Heart left ventricle (tissue), 13 donors: ENCODE measurements around the gene C17orf107.

Source experiments
- POLR2A ChIP-seq, 2 donors: fragments of 450-650 bp; IDR thresholded peaks; one replicate each; pipeline ENCODE4 v1.6.1; 2017; ENCODE audit warnings: antibody characterized with exemption in 2 of 2, mild to moderate bottlenecking in 2 of 2, moderate library complexity in 2 of 2
- TF ChIP-seq, protein P1 (sequence below), 12 donors: fragments of 200-600 bp; sonication (generic) in 4 of 12; IDR thresholded peaks; one replicate each; pipeline versions ENCODE4 v1.5.0 to v1.8.0; 2018 to 2022; ENCODE audit warnings: antibody characterized with exemption in 12 of 12, mild to moderate bottlenecking in 5 of 12
- donor health status: ischemic (EF 13 %, LVEDD 7.1; RV severe dilation, severe dysfunction).
- donor health status: DM: no; HTN: yes; CAD: no.
- donor health status: DM: no; HTN: no; CAD: no.
- donor health status: ischemic (EF 25% LVEDD 6.9; RV normal size, moderate dysfunction).
- donor health status: ischemic (EF 25% LVEDD 5.7; RV mildly dilated, moderate dysfunction).
- donor health status: ischemic (EF 35%, LVEDD 5.7; RV mildly dilated, moderate dysfunction).
- donor health status: nonischemic (EF 11% LVEDD 7.7; RV severe dilation, severe dysfunction).
- donor health status: DM: yes; HTN: yes; CAD: no.
- donor health status: PGD.
- donor health status: ischemic (EF 29% LVEDD 5.4; RV normal size, mild dysfunction).
- donor health status: nonischemic (EF 23%, LVEDD 6.1; RV moderate dilation, normal function).

GRCh38 chr17:4946312-4946976 lies 47.1 kb downstream of the C17orf107 start:
- TF ChIP-seq, protein P1, sequence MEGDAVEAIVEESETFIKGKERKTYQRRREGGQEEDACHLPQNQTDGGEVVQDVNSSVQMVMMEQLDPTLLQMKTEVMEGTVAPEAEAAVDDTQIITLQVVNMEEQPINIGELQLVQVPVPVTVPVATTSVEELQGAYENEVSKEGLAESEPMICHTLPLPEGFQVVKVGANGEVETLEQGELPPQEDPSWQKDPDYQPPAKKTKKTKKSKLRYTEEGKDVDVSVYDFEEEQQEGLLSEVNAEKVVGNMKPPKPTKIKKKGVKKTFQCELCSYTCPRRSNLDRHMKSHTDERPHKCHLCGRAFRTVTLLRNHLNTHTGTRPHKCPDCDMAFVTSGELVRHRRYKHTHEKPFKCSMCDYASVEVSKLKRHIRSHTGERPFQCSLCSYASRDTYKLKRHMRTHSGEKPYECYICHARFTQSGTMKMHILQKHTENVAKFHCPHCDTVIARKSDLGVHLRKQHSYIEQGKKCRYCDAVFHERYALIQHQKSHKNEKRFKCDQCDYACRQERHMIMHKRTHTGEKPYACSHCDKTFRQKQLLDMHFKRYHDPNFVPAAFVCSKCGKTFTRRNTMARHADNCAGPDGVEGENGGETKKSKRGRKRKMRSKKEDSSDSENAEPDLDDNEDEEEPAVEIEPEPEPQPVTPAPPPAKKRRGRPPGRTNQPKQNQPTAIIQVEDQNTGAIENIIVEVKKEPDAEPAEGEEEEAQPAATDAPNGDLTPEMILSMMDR (IDR thresholded peaks at IDR 0.05) = no peak
- no peak for TF ChIP-seq POLR2A (IDR thresholded peaks at IDR 0.05)
